HAP-1 (cell line): ENCODE measurements around the gene RNASE8.

ENCODE experiments used
- DNase-seq, 2 experiments: peaks; one replicate each; pipeline ENCODE4 v3.0.0-alpha.2; 2016 to 2020; ENCODE audit warnings: low spot score in 2 of 2
- H3K27me3 ChIP-seq: fragments of 250-450 bp; sonication (Bioruptor Pico); 2 replicates; pipeline ENCODE4 v1.5.1; 2020; ENCODE audit warnings: low read depth, mild to moderate bottlenecking, moderate library complexity
- H3K36me3 ChIP-seq: fragments of 250-450 bp; sonication (Bioruptor Pico); replicated peaks from 2 replicates; pipeline ENCODE4 v1.5.1; 2020; ENCODE audit warnings: mild to moderate bottlenecking
- H3K4me1 ChIP-seq: fragments of 250-450 bp; sonication (Bioruptor Pico); 2 replicates; pipeline ENCODE4 v1.5.1; 2020; ENCODE audit warnings: mild to moderate bottlenecking
- H3K4me3 ChIP-seq: fragments of 250-450 bp; sonication (Bioruptor Pico); 2 replicates; pipeline ENCODE4 v1.5.1; 2020; ENCODE audit warnings: mild to moderate bottlenecking, moderate library complexity
- H3K9me3 ChIP-seq: fragments of 250-450 bp; sonication (Bioruptor Pico); 2 replicates; pipeline ENCODE4 v1.5.1; 2020; ENCODE audit warnings: mild to moderate bottlenecking, moderate library complexity
- in situ Hi-C: fragments of 300-500 bp; cut with MboI; formaldehyde crosslinking; loops from 3 replicates; pipeline ENCODE4 v1.14.3; 2020; ENCODE audit warnings: low sequenced_read_pairs, inconsistent platforms, mixed read lengths

The RNASE8 gene

DNA sequence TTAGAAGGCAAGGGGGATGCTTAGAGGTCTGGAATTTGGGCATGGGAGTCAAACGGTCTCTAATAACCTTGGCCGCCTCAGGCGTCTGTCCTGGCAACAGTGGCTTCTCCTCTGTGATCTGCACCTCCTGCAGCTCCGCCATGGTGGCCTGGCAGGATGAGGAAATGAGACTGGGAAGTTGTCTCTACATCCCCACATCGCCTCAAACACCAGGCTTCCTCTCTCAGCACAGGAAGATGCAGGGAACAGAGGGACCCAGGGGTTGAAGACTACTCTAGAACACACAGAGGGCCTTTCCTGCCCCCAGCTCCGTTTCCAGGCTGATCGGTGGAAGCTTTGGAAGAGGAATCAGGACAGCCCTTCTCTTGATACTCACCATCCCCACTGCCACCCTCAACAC is 34.4 kb upstream of the RNASE8 start:
- Histone ChIP-seq H3K9me3 (no peaks in the 10 kb centered on the region), H3K36me3 (no peaks in the 10 kb centered on the region; the same call in 1 of the 2 replicates), H3K27me3 (no peaks in the 10 kb centered on the region), H3K4me3 (no peak overlapping the region), H3K4me1 (peaks cover 5% of the 10 kb centered on the region)
- no peak for DNase-seq
- in situ Hi-C loops = loop anchor here (5.0 kb wide), 1 partner anchor 79 kb away; the partner anchor contains the start of gene TMEM253

DNA sequence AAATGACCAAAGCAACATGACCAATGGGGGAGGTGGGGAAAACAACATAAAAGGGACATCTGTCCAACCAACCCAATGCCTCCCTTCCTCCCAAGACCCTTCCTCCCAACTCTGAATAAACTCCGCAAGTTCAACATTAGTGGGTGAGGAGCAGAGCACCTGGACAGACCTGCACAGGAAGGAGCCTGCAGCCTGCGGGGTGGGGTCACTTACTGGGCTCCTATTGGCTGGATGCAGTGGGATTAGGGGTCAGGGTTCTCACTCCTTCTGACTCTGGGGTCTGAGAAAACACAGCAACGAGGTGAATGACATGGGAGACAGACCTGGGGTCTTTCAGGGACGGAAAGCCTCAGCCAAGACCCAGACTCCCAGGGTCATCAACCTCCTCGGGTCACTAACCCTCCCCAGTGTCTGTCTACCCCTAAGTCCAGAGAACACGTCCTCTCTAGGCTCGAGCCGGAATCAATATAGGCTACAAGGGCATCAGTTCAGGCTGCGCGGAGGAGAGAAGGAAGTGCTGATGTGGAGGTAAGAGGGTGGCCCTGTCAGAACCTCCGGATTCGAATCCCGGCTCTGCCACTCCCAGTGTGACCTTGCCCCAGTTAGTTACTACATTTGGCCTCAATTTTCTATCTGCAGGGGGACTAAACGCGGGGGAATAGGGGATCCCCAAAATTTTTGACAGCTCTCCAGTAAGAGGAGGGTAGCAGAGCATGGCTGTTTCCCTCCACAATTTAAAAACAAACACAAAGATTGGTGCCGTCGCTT is 33.6 kb upstream of the RNASE8 start:
- H3K27me3 ChIP-seq = no peaks in the 10 kb centered on the region
- no peaks in the 10 kb centered on the region for H3K9me3 ChIP-seq
- in situ Hi-C loops = loop anchor here (5.0 kb wide), 1 partner anchor 78 kb away; the partner anchor contains the start of gene TMEM253
- DNase-seq = peak in 1 of 2 experiments; percentile 20
- no peaks in the 10 kb centered on the region; the same call in 1 of the 2 replicates for H3K36me3 ChIP-seq
- peaks cover 5% of the 10 kb centered on the region for H3K4me1 ChIP-seq
- H3K4me3 ChIP-seq = peak overlapping the region; percentile 68

DNA sequence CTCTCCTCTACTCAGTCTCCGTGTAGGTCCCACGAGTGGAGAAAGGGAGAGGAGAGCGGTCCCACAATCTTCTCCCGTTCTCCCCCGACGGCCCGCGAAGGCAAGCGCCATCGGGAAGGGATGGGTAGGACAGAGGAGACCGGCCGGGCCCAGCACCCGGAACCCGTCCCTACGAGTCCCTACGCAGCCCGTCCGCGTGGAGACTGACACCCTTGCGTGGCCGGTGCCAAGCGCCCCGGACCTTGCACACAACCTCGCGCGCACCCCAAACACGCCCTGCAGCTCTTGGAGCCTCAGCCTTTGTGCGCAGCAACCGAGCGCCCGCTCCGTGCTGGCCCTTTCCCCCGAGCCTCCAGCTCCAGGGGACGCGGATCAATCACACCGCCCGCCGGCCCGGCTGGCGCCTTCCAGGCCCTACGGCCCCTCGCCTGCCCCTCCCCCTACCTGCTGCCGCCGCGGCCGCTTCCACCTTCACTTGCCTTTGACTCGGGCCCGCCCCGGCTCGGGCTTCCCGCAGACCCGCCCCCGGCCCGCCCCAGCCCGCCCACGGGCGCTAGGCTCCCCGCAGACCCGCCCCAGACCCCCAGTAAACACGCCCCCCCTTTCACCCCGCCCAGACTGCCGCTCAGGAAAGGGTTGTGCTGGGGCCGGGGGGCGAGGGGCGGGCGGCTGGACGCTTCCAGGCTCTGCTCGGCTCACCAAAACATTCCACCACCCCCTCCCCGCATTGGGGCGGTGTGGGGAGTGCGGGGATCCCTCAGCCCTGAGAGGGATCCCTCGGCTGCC is 32.8 kb upstream of the RNASE8 start, which contains the start of gene NDRG2:
Gene NDRG2, minus strand, starts transcription at position 477 of the 786 bp plus-strand sequence. CDS start 1,746 bp downstream, outside the sequence.
- Histone ChIP-seq H3K27me3 (no peaks in the 10 kb centered on the region), H3K4me1 (peaks cover 5% of the 10 kb centered on the region), H3K4me3 (peak within 1 kb of the TSS; percentile 68), H3K36me3 (no peaks in the 10 kb centered on the region; the same call in 1 of the 2 replicates), H3K9me3 (no peaks in the 10 kb centered on the region)
- in situ Hi-C loops = loop anchor here (5.0 kb wide), 1 partner anchor 78 kb away; the partner anchor contains the start of gene TMEM253
- DNase-seq = peak; percentile 75 to 94

DNA sequence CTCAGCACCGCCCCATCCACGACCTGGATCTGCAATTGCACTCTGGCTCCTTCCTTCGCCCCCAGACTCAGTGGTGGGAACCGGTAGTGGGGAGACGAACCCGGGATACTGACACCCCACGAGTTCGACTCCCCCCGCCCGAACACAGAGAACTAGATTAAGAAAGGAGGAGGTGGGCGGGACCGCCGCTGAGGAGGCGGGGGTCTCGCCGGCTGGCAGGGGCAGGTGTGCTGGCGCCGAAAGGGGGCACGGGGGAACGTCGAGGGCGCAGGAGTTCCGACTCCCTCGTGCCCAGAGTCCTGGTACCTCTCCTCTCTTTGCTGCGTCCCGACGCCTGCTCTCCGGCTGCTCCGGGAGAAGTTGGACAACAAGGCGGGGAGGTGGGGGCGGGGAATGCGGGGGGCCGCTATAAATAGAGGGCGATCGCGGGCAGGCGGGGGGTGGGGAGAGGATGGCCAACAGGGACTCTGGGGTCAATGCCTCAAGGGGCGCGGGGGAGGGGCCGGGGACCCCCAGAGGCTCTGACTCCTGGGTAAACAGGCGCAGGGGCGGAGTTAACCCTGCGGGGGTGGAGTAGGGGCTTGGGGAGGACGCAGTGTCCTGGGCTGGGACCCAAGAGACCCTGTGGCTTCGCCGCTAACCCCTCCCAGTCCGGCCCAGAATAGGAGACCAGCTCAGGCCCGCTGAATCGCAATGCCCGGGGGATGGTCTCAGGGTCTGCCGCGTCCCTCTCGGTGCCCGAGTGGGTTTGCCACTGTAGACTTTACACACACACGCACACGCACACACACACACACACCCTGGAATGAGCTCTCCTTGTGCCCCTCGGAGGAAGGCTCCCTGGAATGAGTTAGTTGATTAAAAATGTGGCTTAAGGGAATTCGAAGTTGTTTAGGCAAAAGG is 32.0 kb upstream of the RNASE8 start:
- Histone ChIP-seq H3K36me3 (no peaks in the 10 kb centered on the region; the same call in 1 of the 2 replicates), H3K4me1 (peaks cover 5% of the 10 kb centered on the region), H3K27me3 (no peaks in the 10 kb centered on the region), H3K4me3 (peak overlapping the region; percentile 68), H3K9me3 (no peaks in the 10 kb centered on the region)
- no peak for DNase-seq
- in situ Hi-C loops = no loop called here

DNA sequence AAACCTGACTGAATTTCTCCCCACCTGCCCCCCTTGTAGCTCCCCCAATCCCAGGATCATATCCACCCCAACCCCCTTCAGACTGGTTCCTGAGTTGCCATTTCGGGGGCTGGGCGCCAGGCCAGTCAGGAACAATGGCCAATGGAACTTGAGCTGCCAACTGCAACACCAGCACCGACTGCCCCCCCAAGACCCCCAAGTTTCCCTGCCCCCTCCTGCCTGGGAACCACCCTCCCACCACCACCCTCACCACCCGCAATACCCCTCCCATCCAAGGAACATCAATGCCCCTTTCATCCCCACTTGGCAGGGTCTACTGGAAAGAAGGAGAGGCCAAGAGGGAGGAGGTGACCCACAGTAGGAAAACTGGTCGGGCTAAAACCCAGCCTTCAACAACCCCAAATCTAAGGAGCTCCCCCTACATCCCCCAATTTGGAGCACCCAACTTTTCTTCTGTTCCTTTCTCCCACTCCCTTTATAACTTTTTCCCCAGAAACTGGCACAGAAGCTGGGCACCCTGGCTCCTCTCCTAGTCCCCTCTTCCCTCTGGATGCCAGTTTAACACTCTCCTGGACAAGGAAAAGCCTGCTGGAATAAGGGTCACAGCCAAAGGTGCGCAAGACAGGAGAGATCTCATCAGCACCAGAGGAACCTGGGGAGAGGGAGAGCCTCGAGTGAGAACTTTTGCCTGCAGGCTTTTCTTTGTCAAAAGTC is 31.2 kb upstream of the RNASE8 start:
- H3K9me3 ChIP-seq = no peaks in the 10 kb centered on the region
- in situ Hi-C loops = no loop called here
- no peak overlapping the region for H3K4me3 ChIP-seq
- peaks cover 5% of the 10 kb centered on the region for H3K4me1 ChIP-seq
- no peaks in the 10 kb centered on the region; the same call in 1 of the 2 replicates for H3K36me3 ChIP-seq
- no peak for DNase-seq
- H3K27me3 ChIP-seq = no peaks in the 10 kb centered on the region

DNA sequence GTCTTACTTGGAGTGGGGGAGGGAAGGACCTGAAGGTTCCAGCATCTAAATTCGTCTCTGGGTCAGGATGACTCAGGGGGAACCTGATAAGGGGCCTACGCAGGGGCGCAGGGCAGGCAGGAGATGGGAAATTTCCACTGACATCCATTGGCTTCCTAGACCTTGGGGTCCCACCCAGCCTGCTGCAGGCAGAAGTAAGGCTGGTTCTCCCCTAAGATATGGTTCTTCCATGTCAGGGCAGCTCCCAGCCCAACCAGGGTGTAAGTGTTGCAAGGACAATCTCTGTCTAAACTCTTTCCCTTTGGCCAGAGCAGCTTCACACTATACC is 30.7 kb upstream of the RNASE8 start:
- no peaks in the 10 kb centered on the region for H3K9me3 ChIP-seq
- H3K36me3 ChIP-seq = no peaks in the 10 kb centered on the region
- no peak overlapping the region for H3K4me3 ChIP-seq
- in situ Hi-C loops = no loop called here
- DNase-seq = no peak
- no peaks in the 10 kb centered on the region for H3K27me3 ChIP-seq
- peaks cover 5% of the 10 kb centered on the region for H3K4me1 ChIP-seq

DNA sequence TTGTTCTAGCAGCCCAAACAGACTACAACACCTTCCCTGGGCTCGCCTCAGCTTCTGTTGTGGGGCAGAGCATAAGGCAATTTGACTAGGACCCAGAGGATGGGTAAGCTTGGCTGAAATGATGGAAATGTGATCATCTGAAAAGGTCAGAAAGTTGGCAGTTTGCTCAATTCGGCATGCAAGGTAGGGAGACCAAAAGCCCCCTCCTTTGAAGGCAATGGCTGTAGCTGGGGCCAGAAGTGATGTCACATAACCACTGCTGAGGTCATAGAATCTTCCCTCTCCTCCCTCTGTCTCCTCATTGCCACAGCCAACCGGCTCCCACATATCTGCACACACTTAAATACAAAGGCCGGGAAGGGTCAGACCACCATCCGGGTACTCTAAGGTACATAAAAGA is 27.7 kb upstream of the RNASE8 start, which contains the start of gene TPPP2:
Gene TPPP2, plus strand, starts transcription at position 301 of the 400 bp plus-strand sequence. CDS start 365 bp downstream, outside the sequence.
- no peak within 1 kb of the TSS for H3K4me3 ChIP-seq
- no peaks in the 10 kb centered on the region for H3K27me3 ChIP-seq
- H3K4me1 ChIP-seq = no peaks in the 10 kb centered on the region
- H3K9me3 ChIP-seq = no peaks in the 10 kb centered on the region
- H3K36me3 ChIP-seq = no peaks in the 10 kb centered on the region
- in situ Hi-C loops = no loop called here
- DNase-seq = no peak

DNA sequence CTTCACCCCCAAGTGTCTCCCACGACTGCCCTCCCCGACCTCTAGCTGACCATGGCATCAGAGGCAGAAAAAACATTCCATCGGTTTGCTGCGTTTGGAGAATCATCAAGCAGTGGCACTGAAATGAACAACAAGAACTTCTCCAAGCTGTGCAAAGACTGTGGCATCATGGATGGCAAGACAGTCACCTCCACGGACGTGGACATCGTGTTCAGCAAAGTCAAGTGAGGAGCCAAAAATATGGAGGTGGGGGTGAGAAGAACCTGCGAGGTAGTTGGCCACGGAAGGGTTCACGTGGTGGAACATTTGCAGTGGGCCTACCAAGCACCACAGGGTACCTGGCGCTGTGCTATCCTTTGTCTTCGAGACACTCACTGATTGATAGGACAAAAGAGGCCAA is 27.1 kb upstream of the RNASE8 start:
- H3K4me3 ChIP-seq = no peak overlapping the region
- no peaks in the 10 kb centered on the region for H3K9me3 ChIP-seq
- no peaks in the 10 kb centered on the region for H3K36me3 ChIP-seq
- in situ Hi-C loops = no loop called here
- no peak for DNase-seq
- H3K4me1 ChIP-seq = no peaks in the 10 kb centered on the region
- no peaks in the 10 kb centered on the region for H3K27me3 ChIP-seq

DNA sequence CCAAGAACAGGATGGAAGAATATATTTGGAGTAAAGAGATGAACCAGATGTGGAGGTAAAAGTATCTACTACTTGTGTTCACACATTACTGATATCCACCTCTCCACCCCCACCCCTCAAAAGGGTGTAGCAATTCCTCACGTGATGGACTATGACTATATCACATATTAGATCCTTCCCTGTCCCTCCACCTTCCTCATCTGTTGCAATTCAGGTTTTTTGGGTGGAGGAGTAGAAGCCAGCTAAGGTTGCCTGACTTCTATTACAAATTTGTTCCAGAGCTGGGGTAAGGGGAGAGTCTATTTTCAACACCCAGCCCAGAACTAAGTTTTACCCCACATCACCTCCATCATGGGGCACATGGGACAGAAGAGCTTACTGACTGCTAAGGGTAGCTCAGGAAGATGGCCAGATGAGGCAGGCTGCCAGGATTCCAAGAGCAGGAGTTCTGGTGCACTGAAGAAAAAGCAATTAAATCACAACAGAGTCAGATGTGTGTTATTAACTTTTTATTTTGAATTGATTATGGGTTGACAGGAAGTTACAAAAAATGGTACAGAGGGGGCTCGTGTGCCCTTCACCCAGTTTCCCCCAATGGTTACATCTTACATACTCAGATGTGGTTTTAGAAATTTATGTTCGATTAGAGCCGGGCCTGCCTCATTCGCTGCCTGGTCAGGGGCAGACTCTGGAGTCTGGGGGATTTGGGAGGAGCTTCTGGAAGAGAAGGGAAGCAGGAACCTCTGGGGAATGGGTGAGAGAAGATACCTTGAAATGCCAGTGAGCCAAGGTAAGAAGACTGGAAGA is 25.1 kb upstream of the RNASE8 start:
- in situ Hi-C loops = no loop called here
- Histone ChIP-seq H3K27me3 (no peaks in the 10 kb centered on the region), H3K4me3 (no peak overlapping the region), H3K9me3 (no peaks in the 10 kb centered on the region), H3K4me1 (no peaks in the 10 kb centered on the region), H3K36me3 (no peaks in the 10 kb centered on the region)
- DNase-seq = no peak

DNA sequence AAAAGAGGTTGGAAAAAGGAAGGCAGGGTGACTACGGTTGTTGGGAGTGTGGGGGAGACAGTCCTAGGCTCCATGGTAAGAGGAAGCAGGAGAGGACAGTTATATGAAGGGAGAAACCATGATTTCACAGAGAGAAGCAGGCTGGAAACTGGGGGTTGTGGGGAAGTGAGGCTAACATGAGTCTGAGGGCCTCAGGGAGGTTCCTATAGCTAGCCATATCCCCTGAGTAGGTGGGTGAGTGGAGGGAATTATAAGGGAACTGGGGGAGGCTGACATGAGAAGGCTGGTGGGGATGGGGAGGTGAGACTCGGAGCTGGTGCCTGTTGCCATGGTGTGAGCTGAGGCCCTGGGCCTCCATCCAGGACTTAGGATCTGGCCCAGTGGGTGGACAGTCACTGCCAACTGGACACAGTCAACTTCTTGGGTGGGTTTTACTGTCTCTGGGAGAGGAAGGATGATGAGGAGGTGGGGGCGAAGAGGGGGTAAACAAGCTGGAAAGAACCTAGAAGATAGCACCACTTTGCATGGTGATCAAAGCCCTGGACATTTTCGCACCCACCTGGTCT is 24.4 kb upstream of the RNASE8 start:
- Histone ChIP-seq H3K4me1 (no peaks in the 10 kb centered on the region), H3K36me3 (no peaks in the 10 kb centered on the region), H3K4me3 (no peak overlapping the region), H3K27me3 (no peaks in the 10 kb centered on the region; the same call in none of the 2 replicates), H3K9me3 (no peaks in the 10 kb centered on the region)
- in situ Hi-C loops = no loop called here
- no peak for DNase-seq

DNA sequence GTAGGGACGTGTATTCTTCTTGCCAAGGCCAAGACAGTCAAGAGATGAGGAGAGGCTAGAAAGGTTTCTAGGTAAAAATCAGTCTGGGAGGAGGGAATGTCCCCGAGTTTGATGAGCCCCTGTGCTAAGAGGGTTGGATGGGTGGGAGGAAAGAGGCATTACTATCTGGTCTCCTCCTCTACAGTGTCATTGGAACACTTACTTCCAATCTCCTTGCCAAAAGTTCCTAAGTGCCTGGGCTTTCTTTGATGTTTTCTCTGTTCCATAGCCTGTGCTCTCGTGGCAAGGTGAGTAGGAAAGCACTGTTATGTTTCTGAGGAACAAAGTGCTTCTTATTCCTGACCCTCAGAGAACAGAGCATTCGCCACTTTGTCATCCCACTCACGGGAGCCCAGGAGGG is 22.9 kb upstream of the RNASE8 start, which contains the start of gene RNASE13:
Gene RNASE13, minus strand, starts transcription at position 101 of the 400 bp plus-strand sequence. CDS start 519 bp downstream, outside the sequence.
- H3K27me3 ChIP-seq = no peaks in the 10 kb centered on the region; the same call in none of the 2 replicates
- no peaks in the 10 kb centered on the region for H3K36me3 ChIP-seq
- in situ Hi-C loops = no loop called here
- no peaks in the 10 kb centered on the region for H3K9me3 ChIP-seq
- H3K4me1 ChIP-seq = no peaks in the 10 kb centered on the region
- DNase-seq = no peak
- no peak within 1 kb of the TSS for H3K4me3 ChIP-seq

DNA sequence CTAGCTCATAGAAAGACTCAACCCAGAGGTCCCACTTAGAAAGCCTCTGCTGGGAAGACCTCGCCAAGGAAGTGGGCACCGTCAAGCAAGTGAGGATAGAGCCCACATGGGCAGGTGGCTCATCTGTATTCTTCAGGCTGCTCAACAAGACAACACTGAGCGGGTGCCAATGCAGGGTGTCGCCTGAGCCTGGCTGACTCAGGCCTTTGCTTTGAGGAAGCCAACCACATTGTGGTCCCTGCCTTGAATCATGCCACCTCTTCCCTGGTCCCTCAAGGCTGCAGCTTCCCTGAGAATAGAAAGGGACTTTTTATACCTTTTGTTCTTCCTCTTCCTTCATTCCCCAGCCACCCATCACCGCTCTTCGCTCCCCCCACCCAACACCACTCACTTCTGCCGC is 20.9 kb upstream of the RNASE8 start:
- no peaks in the 10 kb centered on the region for H3K36me3 ChIP-seq
- no peak overlapping the region for H3K4me3 ChIP-seq
- no peaks in the 10 kb centered on the region for H3K9me3 ChIP-seq
- in situ Hi-C loops = no loop called here
- no peaks in the 10 kb centered on the region for H3K4me1 ChIP-seq
- no peaks in the 10 kb centered on the region; the same call in none of the 2 replicates for H3K27me3 ChIP-seq
- DNase-seq = no peak
